ENCODE data around the gene CCR6.
"Not testable (repeated sequence)": the region's sequence is repeated elsewhere in the genome, so short reads cannot be mapped to it uniquely, and the experiment has no call there.

Gene CCR6
- total RNA-seq, result 0.96 to 1.1 reads per million in 2 donors

GRCh38 chr6:167122827-167123657 lies at the start of gene CCR6:
TSS of gene CCR6 (plus strand) at chr6:167123096. CDS start at chr6:167136135, 13,039 bp downstream.
- DNase-seq, result no peak

DNA sequence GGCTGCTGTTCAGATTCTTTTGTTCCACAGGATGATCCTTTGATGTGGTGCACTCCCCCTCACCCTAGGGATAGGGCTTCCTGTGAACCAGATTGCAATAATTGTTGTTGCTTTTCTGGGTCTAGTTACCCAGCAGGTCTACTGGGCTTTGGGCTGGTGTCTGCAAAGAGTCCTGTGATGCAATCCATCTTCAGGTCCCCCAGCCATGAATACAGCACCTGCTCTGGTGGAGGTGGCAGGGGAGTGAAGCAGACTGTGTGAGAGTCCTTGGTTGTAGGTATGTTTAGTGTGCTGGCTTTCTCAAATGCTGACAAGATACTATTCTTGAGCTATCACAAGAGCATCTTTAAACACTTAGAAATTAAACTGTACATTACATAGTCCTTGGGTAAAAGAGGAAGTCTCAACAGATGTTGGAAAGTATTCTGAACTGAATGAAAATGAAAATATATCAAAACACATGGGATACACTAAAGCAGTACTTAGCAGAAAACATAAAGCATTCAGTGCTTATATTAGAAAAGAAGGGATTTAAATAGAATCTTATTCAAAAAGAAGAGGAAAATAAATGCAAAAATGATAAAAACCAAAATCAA lies 49.1 kb upstream of the CCR6 start:
- no peak for DNase-seq

DNA sequence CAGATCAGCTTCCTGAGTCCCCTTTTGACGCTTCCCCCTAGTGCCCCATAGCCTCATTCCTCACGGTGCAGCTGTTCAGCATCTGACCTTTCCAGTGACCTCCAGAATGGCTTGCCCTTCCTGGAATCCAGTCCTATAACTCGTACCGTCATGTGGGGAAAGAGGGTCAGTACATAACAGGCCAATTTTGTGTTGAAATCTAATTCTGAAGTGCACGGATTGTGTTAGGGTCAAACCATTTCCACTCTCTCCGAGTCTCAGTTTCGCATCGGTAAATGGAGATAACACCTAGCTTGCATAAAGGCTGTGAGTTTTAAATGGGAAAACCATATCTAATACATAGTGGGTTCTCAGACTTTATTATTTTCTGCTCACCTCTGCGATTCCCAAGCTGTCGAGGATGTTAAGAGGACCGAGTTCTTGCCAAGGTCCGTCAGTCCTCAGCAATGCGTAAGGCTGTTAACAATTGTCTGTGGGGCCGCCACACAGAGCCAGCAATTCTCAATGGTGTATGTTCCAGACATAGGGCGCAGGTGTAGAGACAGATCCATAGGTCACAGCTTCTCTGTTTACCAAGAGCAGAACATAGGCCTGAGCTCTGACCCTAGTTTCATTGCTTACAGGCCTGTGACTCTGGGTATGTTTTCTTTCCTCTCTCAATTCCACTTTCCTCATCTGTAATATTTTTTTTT lies 45.5 kb upstream of the CCR6 start:
- no peak for DNase-seq

DNA sequence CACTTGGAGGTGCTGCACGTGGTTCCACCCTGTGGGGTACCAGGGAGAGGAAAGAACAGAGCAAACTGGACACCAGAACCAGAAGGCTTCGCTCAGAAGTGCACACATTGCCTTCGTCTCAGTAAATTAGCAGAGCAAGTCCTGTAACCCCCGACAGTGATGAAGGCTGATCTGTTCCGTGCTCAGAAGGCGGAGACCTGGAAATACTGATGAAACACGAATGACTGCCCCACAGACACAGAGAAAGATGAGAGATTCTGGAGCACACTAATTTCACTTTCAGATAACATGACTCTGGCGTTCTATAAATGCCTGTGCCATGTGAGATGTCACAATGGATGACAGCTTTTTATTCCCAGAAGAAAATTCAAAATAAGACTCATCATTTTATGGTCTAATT lies 44.2 kb upstream of the CCR6 start:
- no peak for DNase-seq

DNA sequence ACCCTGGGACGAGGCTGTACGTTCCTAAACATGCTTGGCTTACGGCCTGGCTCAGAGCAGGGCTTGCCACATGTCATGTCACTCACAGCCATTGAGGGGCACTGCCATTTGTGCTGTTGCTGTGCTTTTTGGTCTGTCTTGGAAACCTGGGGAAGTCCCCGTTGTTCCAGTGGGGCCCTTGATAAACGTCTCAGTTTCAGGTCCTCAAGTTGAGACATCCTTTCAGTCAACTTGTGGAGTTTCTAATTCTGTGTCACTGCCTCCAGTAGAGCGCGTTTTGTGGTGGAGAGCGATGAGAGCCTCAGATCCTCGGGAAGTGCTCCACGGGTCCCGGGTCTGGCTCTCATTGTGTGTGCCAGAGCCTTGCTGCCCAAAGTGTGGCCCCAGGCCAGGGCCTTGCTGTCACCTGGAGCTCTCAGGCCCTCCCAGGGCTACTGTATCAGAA lies 43.0 kb upstream of the CCR6 start:
- DNase-seq, result no peak

- no peak for DNase-seq
Observed at GRCh38 chr6:167087857-167088354, 35.0 kb upstream of the CCR6 start.

DNA sequence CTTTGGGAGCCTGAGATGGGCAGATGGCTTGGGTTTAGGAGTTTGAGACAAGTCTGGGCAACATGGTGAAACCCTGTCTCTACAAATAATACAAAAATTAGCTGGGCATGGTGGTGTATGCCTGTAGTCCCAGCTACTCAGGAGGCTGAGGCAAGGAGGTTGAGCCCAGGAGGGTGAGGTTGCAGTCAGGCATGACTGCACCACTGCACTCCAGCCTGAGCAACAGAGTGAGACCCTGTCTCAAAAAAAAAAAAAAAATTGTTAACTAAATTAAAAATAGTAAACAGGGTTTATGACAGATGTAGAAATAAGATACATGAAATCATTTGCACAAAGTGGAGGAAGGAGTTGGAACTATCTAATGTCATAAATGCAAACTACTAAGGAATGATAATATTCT lies 34.2 kb upstream of the CCR6 start:
- DNase-seq, result not testable (repeated sequence)

DNA sequence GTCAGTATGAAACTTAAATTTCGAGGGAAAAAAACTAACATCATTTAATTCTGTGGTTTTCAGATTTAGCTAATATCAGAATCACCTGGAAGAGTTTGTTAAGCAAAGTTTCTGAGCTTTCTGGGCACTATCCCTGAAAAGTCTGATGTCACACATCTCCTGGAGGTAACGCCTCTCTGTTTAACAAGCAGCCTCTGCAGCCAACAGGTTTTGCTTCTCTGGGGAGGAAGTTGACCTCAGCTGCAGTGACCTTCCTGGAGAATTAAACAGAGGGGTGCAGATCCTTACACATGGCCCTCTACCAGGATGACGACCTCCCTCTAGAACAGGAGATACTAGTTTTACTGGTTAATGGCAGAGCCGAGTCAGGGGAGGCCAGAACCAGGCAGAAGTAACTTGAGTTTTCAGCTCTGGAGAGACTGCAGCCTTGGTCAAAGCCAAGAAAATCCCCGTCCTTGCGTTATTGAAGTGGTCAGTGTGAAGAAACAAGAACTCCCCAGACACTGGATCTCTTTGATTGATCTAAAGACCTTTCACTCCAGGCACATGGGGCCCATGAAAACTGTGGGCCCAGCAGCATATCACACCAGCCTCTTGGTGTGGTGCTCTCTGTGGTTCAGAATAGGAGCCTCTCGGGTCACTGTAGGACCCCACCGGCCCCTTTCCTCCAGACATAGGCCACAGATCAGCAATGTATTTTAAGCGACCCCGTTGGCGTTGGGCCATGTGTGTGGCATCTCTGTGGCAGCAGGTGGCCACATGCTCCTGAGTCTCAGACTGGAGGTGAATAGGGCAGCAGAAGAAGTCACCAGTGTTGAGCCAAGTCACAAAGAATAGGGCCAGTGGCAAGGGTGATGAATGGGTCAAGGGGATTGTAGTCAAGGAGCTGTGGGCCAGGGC lies 33.4 kb upstream of the CCR6 start:
- no peak for DNase-seq

- DNase-seq, result no peak
Observed at GRCh38 chr6:167090171-167090570, 32.7 kb upstream of the CCR6 start.

GRCh38 chr6:167091026-167091804 lies 31.7 kb upstream of the CCR6 start:
- DNase-seq, result no peak

GRCh38 chr6:167091805-167092107 lies 31.1 kb upstream of the CCR6 start:
- DNase-seq, result no peak

GRCh38 chr6:167092672-167093339 lies 30.1 kb upstream of the CCR6 start:
- DNase-seq, result no peak

DNA sequence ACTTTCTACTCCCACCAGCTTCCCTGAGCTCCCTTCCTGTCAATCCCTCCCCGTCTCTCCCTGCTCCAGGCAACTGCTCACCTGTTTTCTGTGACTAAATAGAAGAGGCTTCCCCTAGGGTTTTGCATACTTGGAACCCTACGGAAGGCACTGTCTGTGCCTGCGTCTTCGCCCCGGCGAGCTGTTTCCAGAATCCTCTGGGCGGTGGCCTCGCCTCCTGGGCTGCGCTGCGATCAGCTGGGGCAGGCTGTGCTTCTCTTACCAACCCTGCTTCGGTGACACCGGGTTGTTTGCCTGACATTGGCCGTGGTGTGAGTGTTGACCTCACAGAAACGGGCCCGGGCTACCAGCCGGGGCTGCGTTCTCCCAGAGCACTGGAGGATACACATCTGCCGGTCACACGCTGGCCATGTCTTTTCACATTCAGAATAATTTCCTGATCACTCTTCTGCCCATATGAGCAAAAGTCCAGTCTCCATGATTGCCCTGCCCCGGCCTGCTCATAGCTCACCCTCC lies 29.4 kb upstream of the CCR6 start:
- DNase-seq, result no peak

DNA sequence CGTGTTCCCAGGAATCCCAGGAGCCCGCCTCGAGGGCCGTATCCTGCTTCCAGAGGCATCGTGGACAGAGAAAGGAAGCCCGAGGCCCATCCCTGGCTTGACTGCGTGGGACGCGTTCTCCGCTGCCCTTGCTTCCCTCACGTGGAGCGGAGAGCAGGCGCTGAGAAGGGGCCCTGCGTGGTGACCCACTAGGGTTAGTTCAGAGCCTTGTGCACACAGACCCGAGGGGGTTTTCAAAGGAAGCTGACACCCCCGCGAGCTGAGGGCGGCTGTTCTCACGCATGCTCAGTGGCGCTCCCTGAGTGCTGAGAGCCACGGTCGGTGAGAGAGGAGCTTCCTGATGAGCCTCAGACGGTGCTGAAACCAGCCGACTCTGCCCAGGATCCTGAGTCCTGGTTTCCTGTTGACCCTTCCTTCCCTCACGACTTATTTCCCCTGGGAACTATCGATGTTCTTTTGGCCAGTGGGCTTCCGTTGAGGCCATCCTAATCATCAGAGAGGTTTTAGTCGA lies 28.9 kb upstream of the CCR6 start:
- peak; percentile 51 for DNase-seq

DNA sequence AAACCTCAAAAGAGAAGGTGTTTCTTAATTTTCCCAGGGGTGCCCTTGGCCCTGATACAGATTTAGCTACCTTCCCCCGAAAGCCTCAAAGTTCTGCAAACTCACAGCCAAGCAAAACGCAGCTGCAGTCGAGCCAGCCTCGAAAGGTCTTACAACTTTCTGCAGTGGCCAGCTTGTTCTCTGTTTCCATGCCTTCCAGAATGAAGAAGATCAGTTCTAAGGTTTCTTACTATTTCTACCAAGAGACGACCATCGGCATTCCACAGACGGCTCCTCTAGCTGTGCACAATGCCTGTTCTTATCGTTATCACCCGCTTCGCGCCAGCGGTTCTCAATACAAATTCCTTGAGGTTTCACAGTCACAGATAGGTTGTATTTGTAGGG lies 28.5 kb upstream of the CCR6 start:
- DNase-seq, result no peak

DNA sequence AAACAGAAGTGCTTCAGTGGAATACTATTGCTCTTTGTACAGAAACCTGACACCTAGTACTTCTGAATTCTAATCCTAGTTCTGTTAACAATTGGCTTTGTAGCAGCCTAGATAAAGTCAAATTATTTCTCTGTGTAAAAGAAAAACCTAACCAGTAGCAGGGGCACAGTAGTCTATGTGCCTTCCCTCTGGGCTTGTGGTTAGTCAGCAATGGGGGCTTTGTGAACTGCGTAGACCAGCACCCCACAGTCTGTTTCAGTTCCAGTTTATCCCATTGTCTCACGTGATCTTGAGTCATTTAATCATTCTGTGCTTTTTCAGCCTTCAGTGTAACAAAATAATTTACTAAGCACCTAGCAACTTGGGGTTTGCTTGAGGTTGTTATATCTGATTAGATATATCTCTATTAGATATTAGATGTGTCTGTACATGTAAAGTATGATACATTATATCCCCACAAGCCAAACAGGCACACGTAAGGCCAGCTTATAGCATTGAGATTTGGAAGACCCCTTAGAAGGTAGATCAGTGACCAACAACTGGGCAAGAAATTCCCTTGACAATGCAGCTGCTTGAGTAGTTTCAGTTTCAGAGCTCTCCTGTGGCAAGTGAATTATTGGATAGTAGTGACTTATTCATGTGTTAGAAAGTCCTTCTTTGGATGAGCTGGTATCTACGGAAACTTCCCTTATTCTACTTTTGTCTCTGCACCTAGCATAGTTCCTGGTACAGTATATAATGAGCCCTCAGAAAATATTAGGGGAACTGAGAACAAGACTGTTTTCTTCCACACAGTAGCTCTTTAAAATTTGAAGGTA lies 27.9 kb upstream of the CCR6 start:
- DNase-seq, result no peak

- no peak for DNase-seq
Observed at GRCh38 chr6:167095888-167096287, 27.0 kb upstream of the CCR6 start.

- DNase-seq, result no peak
Observed at GRCh38 chr6:167096991-167097390, 25.9 kb upstream of the CCR6 start.

DNA sequence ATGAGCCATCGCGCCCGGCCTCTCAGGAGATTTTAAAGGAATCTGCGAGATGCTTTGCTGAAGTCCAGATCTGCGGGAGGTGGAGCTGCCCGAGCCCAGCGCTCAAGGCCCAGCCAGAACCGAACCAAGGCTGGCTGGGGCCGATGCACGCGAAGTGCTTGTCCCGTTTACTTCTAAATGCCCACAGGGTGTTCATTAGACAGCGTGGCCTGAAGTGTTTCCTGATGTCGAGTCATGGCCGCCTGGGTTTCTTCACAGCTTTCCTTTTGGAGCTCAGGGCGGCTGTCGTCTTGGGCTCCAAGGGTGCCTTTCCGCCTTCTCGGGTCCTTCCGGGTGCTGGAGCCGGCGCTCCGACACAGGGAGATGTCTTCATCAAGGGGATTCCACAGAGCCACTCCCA lies 25.1 kb upstream of the CCR6 start:
- DNase-seq, result no peak

- DNase-seq, result no peak
Observed at GRCh38 chr6:167098825-167099225, 24.1 kb upstream of the CCR6 start.

Measured in activated gamma-delta T cell (primary cell).